ENCODE measurements around the gene P3H2. TPM values are rescaled to one million over a fixed set of nuclear protein-coding genes. Genes with fewer than 3 reads are reported as not detected.

P3H2 gene
- total RNA-seq, 4 donors from 2014 or later, result 0.85 to 6.8 (median 4.8) TPM

DNA sequence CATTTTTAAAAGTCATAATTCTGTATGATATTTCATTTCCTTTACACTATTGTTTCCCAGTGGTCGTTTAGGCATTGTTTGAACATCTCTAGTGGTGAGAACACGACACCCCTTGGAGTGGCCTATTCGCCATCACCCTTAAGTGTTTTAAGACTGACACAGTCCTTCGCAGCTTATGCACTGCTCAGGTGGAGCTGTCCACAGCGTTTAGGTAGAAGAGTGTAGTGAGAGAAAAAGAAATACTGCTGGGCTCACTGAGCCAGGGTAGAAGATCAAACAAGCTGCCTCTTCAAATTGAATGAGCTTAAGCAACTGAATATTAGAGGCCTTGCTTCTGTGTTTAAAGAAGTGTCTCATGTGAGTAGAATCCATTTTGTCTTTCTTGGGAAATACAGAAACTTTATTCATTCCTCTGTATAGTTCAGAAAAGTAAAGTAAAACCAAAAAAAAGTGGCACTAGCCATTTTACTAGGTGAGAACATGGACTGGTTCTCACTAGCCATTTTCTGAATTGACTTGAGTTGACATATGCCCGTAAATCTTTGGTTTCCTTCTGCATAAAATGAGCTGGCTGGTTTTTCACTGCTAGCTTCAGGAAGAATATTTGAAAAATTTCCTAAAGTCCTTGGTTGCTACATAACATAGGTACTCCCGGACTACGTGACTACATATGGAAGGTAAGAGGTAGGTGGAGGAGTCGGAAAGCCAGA is 155.9 kb downstream of the P3H2 start:
- TF ChIP-seq, protein P1, sequence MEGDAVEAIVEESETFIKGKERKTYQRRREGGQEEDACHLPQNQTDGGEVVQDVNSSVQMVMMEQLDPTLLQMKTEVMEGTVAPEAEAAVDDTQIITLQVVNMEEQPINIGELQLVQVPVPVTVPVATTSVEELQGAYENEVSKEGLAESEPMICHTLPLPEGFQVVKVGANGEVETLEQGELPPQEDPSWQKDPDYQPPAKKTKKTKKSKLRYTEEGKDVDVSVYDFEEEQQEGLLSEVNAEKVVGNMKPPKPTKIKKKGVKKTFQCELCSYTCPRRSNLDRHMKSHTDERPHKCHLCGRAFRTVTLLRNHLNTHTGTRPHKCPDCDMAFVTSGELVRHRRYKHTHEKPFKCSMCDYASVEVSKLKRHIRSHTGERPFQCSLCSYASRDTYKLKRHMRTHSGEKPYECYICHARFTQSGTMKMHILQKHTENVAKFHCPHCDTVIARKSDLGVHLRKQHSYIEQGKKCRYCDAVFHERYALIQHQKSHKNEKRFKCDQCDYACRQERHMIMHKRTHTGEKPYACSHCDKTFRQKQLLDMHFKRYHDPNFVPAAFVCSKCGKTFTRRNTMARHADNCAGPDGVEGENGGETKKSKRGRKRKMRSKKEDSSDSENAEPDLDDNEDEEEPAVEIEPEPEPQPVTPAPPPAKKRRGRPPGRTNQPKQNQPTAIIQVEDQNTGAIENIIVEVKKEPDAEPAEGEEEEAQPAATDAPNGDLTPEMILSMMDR (IDR thresholded peaks at IDR 0.05; ENCODE audit: low read depth), result no peak

DNA sequence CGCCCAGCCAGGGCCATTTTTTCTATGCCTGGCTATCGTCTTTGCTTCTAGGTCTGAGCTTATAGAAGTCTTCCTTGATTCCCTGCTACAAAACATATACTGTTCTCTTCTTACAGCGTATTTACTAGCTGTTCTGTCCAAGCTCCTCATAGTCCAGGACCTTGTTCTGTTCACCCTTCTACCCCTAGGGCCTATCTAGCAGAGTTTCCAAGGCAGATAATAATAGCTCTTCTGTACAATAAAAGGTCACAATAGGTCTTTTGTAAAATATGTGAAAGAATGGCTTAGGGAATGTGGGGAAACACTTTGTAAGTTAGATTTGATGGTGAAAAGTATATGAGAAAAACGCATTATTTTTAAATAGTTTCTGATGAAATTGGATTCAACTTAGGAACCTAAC is 158.2 kb downstream of the P3H2 start:
- TF ChIP-seq, protein P1 (IDR thresholded peaks at IDR 0.05; ENCODE audit: low read depth), result no peak

DNA sequence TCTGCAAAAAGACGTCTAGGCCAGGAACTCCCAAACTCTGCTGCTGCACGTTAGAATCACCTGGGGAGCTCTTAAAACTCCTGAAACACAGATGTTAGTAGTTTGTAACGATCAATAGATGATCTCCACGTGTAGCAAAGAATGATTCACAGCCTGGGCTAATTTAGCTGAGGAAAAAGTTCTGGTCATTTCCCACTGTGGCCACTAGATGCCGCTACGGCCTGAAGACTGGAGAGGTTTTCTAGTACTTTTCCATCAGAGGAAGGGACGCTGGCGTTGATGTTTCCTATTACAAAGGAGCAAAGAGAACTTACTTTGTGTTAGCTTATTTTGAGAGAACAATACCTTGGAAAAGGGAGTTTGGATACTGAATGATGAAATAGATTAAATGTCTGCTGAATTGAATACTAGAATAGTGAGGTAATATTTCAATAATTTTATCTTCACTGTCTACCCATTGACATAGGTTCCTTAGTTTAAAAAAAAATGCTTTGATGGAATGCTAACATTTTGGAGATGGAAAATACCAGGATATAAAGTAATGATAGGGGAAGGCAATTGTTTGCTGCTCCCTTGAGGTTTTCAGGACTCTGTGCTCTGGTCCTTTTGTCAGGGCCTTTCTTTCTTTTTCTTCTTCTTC is 159.1 kb downstream of the P3H2 start:
- TF ChIP-seq, protein P1 (IDR thresholded peaks at IDR 0.05; ENCODE audit: low read depth), result no peak

DNA sequence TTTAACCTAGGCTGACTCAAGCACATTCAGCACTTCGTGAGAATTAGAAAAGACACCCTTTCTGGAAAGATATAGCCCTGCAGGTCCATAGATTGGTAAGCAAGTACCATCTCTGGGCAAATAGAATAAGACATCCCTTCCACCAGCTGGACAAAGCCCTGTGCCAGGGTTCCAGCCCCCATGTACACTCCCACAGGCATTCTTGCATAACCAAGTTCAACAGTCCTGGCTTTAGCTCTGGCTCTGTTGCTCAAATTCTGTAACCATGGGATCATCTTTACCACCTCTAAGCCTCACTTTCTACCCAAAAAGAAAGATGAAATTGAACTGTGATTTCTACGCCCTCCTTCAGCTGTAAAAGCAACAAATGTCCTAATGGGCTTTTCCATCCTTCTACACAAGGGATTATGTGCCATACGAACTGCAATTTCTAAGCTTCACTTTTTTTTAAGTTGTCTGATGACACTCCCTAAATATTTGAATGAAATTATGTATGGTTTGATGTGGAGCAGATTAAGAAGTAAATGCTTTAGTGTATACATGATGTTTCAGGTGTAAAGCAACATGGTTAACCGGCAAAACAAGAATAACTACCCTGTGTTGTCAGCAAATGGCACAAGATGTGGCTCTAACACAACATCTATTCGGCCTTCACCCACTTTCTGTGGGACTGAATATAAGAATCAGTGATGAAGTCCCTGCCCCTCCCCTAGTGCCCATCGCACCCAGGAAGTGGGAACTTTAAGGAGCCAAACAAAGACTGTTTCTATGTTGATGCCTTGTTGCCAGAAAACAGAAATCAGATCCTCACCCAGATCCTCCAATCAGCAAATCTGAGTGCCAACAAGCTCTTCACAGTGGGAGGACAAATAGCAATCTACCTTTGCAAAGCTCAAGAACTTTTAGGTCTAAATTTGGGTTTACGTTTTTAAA is 165.7 kb downstream of the P3H2 start:
- TF ChIP-seq, protein P1 (IDR thresholded peaks at IDR 0.05; ENCODE audit: low read depth), result no peak

DNA sequence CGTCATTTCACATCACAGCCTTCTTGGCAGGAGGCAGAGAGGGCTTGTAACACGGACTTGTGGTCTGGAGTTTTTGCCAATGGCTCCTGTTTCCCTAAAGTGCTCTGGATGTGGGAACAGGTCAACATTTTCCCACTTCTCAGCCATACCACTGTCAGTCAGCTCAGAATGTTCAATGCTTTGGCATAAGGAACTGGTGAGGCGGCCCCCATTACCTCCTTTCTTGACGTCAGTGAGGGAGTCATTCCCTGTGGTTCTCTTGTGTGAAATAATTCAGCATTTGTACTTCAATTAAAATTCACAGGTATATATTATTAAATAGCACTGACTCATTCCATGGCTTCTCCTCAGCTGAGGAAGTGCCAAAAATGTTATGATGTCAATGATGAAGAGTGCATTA is 167.1 kb downstream of the P3H2 start:
- TF ChIP-seq, protein P1 (IDR thresholded peaks at IDR 0.05; ENCODE audit: low read depth), result no peak

DNA sequence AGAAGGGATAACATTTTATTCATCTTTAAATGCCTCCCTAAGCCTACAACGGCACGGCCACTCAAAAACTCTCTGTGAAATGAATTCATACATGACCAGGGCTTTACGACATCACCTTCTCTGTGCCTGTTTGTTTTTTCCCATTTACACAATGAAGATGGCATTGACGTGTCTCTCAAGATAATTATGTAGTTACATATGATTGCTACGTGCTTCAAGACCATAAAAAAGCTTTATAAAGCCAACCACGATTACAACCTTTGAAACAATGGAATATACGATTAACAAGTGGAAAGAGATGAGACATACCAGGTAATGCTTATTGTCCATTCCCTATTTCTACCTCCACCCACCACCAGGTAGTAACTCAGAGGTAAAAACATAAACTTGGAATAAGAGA is 168.4 kb downstream of the P3H2 start:
- TF ChIP-seq, protein P1 (IDR thresholded peaks at IDR 0.05; ENCODE audit: low read depth), result no peak

DNA sequence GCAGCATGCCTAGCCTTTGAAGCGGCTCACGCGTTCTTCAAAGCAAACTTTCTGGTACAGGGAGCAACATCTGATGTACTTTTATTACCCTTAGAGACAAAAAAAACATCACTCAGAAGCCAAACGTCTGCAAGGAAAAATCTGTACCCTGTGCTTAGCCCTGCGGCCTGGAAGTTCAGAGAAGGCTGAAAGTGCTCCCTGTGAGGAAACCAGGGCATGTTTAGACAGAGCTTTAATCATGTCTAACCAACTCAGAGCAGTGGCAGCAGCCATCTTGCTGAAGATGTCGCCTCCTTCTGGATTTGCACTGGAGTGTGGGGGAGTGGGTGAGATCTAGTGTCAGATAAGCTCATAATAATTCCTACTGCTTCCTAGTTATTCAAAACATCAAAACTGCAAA is 170.4 kb downstream of the P3H2 start:
- TF ChIP-seq, protein P1 (IDR thresholded peaks at IDR 0.05; ENCODE audit: low read depth), result no peak

All from subcutaneous adipose tissue (tissue), 4 donors.